LNCaP clone FGC (cell line): ENCODE data around the gene CACNA1B.

ENCODE experiments used
- DNase-seq: peaks from one replicate; pipeline ENCODE4 v3.0.0-alpha.2; 2011; ENCODE audit warnings: low read depth
- H3K4me3 ChIP-seq: 2 replicates; pipeline ENCODE4 v1.5.1; 2011; ENCODE audit warnings: mild to moderate bottlenecking, low read depth, low read length, control low read depth
- CTCF ChIP-seq: IDR thresholded peaks from 2 replicates; pipeline ENCODE4 v1.5.1; 2012; ENCODE audit warnings: mild to moderate bottlenecking; ENCODE audit not compliant: control insufficient read depth, insufficient read depth; ENCODE audit errors: extremely low read depth

CACNA1B gene

GRCh38 chr9:138022756-138023393, 145.3 kb downstream of the CACNA1B start:
- no peak for TF ChIP-seq CTCF
- H3K4me3 ChIP-seq, result no peak overlapping the region
- DNase-seq, result no peak

GRCh38 chr9:138023394-138024124, 146.0 kb downstream of the CACNA1B start:
- TF ChIP-seq CTCF, result no peak
- DNase-seq, result no peak
- no peak overlapping the region for H3K4me3 ChIP-seq

GRCh38 chr9:138024131-138024530, 146.5 kb downstream of the CACNA1B start:
- DNase-seq, result no peak
- TF ChIP-seq CTCF, result no peak
- no peak overlapping the region for H3K4me3 ChIP-seq

GRCh38 chr9:138024831-138025291, 147.3 kb downstream of the CACNA1B start:
- H3K4me3 ChIP-seq, result no peak overlapping the region
- no peak for TF ChIP-seq CTCF
- no peak for DNase-seq

GRCh38 chr9:138025417-138025816, 147.8 kb downstream of the CACNA1B start:
- no peak for TF ChIP-seq CTCF
- no peak overlapping the region for H3K4me3 ChIP-seq
- DNase-seq, result no peak

- no peak for TF ChIP-seq CTCF
- H3K4me3 ChIP-seq, result no peak overlapping the region
- no peak for DNase-seq
Measured at GRCh38 chr9:138025908-138026307, 148.3 kb downstream of the CACNA1B start.
